AG09309 (cell line): ENCODE data around the gene LINGO3.

Experiments
- DNase-seq: peaks from one replicate; pipeline ENCODE4 v3.0.0-alpha.2; 2010; ENCODE audit warnings: low read depth
- H3K4me3 ChIP-seq: 2 replicates; pipeline ENCODE4 v1.5.1; 2011; ENCODE audit warnings: mild to moderate bottlenecking, low read depth, low read length, moderate library complexity; ENCODE audit not compliant: control insufficient read depth
- CTCF ChIP-seq: IDR thresholded peaks from 2 replicates; pipeline ENCODE4 v1.5.1; 2011; ENCODE audit warnings: mild to moderate bottlenecking, low read depth, low read length, inconsistent platforms; ENCODE audit not compliant: insufficient read depth, control insufficient read depth; ENCODE audit errors: missing control alignments

Gene LINGO3

GRCh38 chr19:2280633-2281264 lies 27.2 kb downstream of the LINGO3 start:
- DNase-seq, result no peak
- no peak overlapping the region for H3K4me3 ChIP-seq
- TF ChIP-seq CTCF, result no peak

- no peak overlapping the region for H3K4me3 ChIP-seq
- no peak for TF ChIP-seq CTCF
- DNase-seq, result no peak
Measured at GRCh38 chr19:2278459-2279158, 29.3 kb downstream of the LINGO3 start.

GRCh38 chr19:2277138-2277537 lies 30.8 kb downstream of the LINGO3 start:
- no peak for TF ChIP-seq CTCF
- no peak overlapping the region for H3K4me3 ChIP-seq
- no peak for DNase-seq

- no peak for DNase-seq
- H3K4me3 ChIP-seq, result no peak overlapping the region
- TF ChIP-seq CTCF, result no peak
Measured at GRCh38 chr19:2276429-2276986, 31.4 kb downstream of the LINGO3 start.

- TF ChIP-seq CTCF, result no peak
- no peak overlapping the region for H3K4me3 ChIP-seq
- DNase-seq, result no peak
Measured at GRCh38 chr19:2275588-2276428, 32.1 kb downstream of the LINGO3 start.

- TF ChIP-seq CTCF, result peak; percentile 58
- no peak overlapping the region for H3K4me3 ChIP-seq
- no peak for DNase-seq
Measured at GRCh38 chr19:2274931-2275535, 32.9 kb downstream of the LINGO3 start.
